Measurements from ENCODE around the gene TMEM43.

TMEM43 gene

DNA sequence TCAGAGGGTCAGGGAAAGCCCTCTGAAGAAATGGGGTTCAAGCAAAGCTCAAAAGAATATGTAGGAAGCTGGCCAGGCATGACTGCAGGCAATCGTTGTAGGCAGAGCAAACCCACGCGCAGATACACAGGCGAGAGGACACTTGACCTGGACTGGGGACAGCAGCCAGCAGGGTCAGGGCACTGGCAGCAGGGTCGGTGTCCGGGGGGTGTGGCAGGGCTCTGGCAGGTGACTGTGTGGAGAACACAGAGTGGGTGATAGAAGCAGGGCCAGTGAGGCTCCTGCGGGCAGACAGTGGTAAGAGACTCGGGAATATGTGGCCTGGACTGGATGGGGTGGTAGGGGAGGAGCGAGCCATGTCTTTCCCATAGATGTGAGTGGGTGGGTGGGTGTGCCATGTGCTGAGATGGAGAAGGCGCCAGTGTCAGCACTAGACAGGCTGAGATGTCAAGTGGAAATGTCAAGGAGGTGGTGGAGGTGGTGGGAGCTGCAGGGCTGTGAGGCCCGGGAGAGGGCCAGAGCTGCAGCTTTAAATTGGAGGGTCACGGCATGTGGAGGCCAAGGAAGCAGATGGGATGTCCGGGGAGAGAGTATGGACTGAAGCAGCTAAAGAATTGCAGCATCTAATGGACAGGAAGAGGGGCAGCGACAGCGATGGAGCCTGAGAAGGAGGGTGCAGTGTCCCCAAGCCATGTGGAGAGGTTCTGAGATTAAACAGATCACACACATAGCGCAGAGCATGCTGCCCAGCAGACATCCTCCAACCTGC lies 13.4 kb downstream of the TMEM43 start:
- DNase-seq (ENCODE audit: low read depth in 2 of 2): no peak

DNA sequence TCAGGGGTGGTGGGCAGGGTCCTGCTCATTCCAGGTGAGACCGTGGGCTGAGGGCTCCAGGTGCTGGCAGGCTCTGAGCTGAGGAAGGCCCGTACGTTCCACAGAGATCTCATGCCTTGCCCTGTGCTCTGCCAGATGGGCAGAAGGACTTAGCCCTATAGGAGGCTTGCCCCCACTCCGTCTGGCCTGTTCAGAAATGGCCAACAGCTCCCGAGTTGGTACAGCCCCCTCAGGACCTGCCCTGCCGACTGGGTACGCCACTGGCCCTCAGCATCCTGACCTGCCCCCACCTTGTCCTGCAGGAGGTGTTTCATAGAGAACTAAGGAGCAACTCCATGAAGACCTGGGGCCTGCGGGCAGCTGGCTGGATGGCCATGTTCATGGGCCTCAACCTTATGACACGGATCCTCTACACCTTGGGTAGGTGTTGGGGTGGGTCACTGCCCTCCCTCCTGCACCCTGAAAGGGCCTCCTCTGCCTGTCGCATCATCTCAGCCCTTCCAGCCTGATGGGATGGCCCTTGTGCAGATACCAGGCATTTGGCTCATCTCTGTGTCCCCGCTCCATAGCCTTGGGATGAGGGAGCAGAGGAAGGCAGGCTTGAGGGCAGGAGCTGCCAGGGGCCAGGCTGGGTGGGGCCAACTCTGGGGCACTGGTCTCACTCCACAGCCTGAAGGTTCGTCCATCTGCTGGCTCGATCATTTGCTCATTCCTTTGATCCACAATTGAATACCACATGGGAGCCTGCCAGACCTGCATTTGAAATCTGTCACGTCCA lies 14.2 kb downstream of the TMEM43 start:
- no peak for DNase-seq (ENCODE audit: low read depth in 2 of 2)

DNA sequence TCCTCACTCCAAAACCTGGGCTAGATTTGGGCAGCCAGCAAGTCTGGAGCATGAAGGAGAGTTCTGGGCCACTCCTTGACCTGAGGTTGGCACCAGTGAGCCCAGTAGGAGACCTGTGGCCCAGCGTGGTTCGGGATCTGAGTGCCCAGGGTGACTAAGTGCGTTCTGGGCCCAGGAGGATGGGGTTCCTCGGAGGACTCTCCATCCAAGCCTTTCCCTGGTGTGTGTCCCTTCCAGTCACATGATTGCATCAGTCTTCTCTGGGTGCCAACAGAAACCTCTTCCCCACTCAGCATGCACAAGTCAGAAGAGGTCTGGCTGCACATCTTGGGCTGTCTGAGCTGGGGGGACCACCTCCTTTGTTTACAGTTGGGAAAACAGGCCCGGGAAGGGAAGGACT lies 14.9 kb downstream of the TMEM43 start:
- DNase-seq (ENCODE audit: low read depth in 2 of 2): no peak

- no peak for DNase-seq (ENCODE audit: low read depth in 2 of 2)
Measured at GRCh38 chr3:14140668-14141067, 15.8 kb downstream of the TMEM43 start.

- DNase-seq (ENCODE audit: low read depth in 2 of 2): no peak
Measured at GRCh38 chr3:14141144-14141543, 16.3 kb downstream of the TMEM43 start.

- DNase-seq (ENCODE audit: low read depth in 2 of 2): no peak
Measured at GRCh38 chr3:14141602-14142341, 16.9 kb downstream of the TMEM43 start.

GRCh38 chr3:14142567-14143270 lies 17.9 kb downstream of the TMEM43 start:
- peak in 1 of 2 donors; percentile 13 for DNase-seq (ENCODE audit: low read depth in 2 of 2)

DNA sequence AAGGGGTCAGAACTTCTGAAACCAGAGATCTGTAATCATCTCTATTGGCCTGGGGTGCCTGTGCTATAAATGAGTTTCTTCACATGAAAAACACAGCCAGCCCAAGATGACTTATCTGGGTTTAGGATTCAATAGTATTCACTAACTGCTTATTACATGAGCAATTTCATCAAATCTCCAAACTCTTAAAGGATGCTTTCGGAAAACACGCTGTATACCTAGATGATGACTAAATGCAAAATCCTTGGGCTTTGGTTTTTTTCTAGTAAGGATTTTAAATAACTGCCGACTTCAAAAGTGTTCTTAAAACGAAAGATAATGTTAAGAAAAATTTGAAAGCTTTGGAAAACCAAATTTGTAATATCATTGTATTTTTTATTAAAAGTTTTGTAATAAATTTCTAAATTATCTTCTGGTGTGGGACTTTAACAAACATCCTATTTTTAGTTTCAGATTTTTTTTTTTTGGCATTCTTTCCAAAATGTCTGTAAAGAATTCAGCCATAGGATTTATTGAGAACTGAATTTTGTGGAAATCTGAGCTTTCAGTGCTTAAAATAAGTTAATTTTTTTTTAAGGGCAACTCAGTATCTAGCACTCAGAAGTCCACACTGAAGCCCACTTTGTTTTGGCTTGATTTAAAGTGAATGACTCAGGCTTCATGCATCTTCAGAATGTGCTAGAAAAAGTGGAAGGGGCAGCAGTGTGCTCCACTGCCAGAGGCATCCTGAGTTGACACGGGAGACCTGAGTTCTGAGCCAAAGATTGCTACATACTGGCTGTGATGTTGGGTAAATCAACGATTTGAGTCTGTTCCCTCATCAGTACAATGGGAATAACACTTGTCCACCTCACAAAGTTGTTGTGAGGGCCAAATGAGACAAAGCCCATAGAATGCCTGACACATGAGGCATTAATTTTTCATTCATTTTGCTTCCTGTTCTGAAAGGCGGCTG lies 18.7 kb downstream of the TMEM43 start:
- no peak for DNase-seq (ENCODE audit: low read depth in 2 of 2)

DNA sequence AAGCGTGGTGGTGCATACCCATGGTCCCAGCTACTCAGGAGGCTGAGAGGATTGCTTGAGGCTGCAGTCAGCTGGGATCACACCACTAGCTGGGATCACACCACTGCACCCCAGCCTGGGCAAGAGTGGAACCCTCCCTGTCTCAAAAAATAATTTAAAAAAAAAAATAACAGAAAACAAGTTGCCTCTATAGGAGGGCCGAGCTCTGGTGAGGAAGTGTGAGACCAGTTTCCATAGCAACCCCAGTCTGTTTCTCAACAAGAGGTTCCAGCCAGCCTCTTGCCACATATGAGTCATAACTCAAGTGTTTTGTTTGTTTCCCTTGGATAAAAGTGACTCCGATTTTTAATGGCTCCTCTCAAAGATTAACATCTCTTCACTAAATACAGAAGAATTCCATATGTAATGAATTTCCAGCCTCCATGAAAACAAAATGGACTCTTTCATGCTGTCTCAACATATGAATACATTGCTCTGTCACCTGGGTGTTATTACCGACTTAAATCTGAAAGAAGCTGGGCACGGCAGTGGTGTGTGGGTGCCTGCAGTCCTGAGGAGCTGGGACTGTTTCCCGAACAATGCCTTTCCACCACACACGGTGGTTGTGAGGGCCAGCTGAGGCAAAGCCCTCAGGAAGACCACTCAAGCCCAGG lies 19.7 kb downstream of the TMEM43 start:
- DNase-seq (ENCODE audit: low read depth in 2 of 2): peak in 1 of 2 donors; percentile 26

GRCh38 chr3:14145236-14145635 lies 20.4 kb downstream of the TMEM43 start:
- no peak for DNase-seq (ENCODE audit: low read depth in 2 of 2)

DNA sequence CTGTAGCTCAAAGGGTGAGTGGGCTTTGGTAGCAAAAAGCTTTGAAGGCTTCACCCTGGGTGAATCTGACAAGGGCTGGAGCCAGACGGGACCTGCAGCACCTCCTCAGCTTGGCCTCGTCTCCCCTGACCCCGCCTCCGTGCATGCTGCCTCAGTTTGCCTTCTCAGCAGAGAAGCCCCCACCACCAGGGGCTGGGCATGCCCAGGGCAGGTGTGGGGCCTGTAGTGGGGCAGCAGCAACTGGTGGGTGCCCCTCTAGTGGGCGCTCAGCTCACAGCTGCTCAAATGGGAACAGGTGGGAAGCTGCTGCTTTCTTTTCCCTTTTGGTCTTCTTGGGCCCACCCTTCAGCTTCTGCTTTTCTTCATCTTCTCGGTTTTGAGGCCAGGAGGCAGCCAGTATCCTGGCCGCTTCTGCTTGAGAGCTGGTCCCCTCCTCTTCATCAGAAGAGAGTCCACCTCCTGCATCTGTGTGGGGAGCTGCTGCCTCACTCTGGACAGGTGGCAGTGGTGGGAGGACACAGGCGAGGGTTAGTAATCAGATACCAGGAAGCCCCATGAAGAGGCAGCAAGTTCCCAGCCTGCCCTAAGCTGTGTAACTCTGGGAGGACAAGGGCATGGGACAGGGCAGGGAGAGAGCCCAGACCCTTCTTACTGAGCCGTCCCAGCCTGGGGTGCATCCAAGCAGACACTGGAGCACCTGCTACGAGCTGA lies 21.0 kb downstream of the TMEM43 start:
- no peak for DNase-seq (ENCODE audit: low read depth in 2 of 2)

DNA sequence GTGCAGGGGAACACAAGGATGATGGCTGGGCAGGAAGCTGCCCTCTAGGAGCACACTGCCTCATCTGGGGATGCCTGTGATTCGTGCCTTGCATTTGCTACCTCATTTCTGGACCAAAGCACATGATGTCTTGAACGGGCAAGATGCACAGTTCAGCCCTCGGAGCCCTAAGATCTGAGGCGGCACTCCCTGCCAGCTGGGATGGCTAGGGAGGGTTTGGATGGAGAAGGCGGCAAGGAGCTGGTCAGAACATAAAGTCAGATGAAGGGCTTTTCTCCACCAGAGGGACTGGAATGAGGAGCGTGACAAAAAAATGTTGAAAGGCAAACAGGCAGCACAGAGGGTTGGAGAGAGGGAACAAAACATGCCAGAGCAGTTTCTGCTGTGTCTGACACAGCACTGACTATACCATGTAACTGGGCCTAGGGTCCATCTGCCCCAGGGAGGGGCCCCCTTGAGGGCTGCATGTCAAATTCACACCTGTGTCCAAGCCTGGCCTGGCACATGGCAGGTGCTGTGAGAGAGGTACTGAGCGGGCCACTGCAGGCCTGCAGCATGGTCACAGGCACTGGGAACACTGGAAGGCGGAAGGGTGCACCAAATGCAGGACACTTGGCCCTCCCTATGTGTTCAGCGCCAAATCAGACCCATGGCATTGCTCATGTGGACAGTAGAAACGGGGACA lies 21.7 kb downstream of the TMEM43 start:
- DNase-seq (ENCODE audit: low read depth in 2 of 2): no peak

DNA sequence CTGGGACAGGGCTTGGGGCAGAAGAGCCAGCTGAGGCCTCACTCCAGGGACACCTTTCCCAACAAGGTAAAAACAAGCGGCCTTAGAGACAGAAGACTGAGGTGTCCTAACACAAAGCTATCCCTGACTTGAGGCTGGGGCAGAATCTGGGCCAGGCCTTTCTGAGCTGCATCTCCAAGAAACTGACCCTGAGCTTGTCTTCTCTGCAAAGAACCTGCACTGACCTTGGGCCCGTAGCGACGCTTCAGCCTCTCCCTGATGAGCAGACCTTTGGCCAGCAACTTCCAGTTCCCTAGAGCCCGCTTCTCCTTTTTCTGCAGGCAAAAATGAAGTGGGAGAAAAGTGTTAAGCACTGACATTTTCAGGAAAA lies 22.2 kb downstream of the TMEM43 start:
- no peak for DNase-seq (ENCODE audit: low read depth in 2 of 2)

DNA sequence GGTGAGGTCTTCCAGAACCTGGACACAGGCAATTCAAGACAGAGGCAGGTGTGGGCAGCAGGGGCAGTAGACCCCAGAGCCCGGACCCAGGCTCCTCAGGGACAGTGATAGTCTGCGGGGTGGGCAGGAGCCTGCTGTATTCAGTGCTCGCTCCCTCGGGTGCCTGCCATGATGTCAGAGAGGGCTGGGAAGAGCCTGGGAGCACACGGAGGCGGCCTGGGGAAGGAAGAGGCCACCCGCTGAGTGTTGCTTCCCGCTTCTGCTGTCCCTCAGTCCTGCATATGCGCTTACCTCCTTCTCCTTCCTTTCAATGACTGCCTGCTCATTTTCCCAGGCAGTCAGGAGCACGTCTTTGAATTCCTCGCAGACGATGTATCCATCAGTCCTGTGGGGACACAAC lies 22.8 kb downstream of the TMEM43 start:
- no peak for DNase-seq (ENCODE audit: low read depth in 2 of 2)

GRCh38 chr3:14148041-14148985 lies 23.5 kb downstream of the TMEM43 start:
- no peak for DNase-seq (ENCODE audit: low read depth in 2 of 2)

DNA sequence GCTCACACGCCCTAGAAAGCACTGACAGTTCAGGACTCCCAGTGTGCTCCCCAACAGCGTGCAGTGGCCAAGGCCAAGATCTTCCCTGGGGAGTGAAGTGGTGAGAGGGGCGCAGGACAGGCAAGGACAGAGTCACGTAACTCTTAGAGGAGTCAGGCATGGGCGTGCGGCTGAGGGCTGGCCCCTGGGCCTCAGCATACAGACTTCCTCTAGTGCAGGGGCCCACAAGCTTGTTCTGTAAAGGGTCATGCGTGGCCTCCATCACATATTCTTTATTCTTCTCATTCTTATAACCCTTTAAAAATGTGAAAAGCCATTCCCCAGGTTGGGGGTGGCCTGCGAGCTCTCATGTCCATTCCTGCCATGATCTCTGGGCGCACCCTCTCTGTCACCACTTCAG lies 25.2 kb downstream of the TMEM43 start:
- DNase-seq (ENCODE audit: low read depth in 2 of 2): no peak

DNA sequence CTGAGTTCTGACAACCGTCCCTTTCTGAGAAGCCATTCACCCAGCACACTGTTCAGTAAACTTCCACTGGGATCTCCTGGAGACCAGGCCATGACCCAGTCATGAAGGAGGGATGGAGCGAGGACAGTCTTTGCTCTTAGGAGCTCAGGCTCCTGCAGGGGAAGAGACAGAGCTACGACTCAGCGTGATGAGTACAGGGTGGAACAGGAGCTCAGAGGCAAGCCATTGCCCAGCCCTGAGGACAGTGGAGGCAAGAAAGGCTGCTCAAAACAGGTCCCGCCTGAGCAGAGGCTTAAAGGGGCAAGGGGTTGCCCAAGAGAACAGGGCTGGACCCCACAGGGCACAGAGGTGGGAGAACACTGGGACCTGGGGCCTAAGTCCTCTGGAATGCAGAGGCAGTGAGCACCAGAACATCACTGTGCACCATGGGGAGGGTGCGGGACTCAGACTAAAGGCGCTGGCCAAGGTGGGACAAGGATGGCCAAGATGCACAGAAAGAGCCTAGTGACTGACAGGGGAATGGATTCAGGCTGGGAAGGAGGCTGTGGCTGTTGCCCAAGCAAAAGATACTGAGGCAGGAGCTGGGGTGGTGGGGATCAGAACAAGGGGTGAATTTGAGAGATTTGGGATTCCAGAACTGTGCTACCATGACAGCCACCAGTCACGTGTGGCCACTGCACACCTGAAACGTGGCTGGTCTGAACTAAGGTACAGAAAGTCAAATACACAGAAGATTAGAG lies 25.8 kb downstream of the TMEM43 start:
- no peak for DNase-seq (ENCODE audit: low read depth in 2 of 2)

Measured in stimulated activated CD4-positive, alpha-beta T cell treated with anti-CD3 and anti-CD28 coated beads, Interleukin-1b, Interleukin-23, amount 100 ng/mL, for 4 hours (primary cell).